ENCODE measurements around the gene BPIFB1. TPM values are rescaled to one million over a fixed set of nuclear protein-coding genes. Genes with fewer than 3 reads are reported as not detected.

The BPIFB1 gene
- total RNA-seq, 2 donors from 2014 or later: not detected

GRCh38 chr20:33291416-33291815, 8.4 kb downstream of the BPIFB1 start:
- no peak for ATAC-seq
- no peak overlapping the region for H3K27ac Mint-ChIP-seq
- H3K9me3 ChIP-seq (ENCODE audit: control insufficient read depth, low read length, poor library complexity, severe bottlenecking): no peaks in the 10 kb centered on the region
- H3K36me3 Mint-ChIP-seq (ENCODE audit: low read depth): no peaks in the 10 kb centered on the region
- peaks cover 33% of the 10 kb centered on the region for H3K27me3 Mint-ChIP-seq
- no peak overlapping the region for H3K4me3 Mint-ChIP-seq
- H3K4me1 Mint-ChIP-seq: peaks cover 11% of the 10 kb centered on the region
- DNase-seq: no peak

GRCh38 chr20:33291830-33292355, 8.9 kb downstream of the BPIFB1 start:
- peaks cover 29% of the 10 kb centered on the region for H3K27me3 Mint-ChIP-seq
- peak; percentile 46 to 71 (median 49) for DNase-seq
- peaks cover 11% of the 10 kb centered on the region for H3K4me1 Mint-ChIP-seq
- no peak overlapping the region for H3K4me3 Mint-ChIP-seq
- H3K36me3 Mint-ChIP-seq (ENCODE audit: low read depth): no peaks in the 10 kb centered on the region
- H3K27ac Mint-ChIP-seq: no peak overlapping the region
- H3K9me3 ChIP-seq (ENCODE audit: control insufficient read depth, low read length, poor library complexity, severe bottlenecking): no peaks in the 10 kb centered on the region
- ATAC-seq: peak; percentile 72

- H3K4me1 Mint-ChIP-seq: peaks cover 8% of the 10 kb centered on the region
- no peak for ATAC-seq
- no peak overlapping the region for H3K27ac Mint-ChIP-seq
- no peaks in the 10 kb centered on the region for H3K9me3 ChIP-seq (ENCODE audit: control insufficient read depth, low read length, poor library complexity, severe bottlenecking)
- H3K27me3 Mint-ChIP-seq: peaks cover 19% of the 10 kb centered on the region
- no peak for DNase-seq
- no peak overlapping the region for H3K4me3 Mint-ChIP-seq
- no peaks in the 10 kb centered on the region for H3K36me3 Mint-ChIP-seq (ENCODE audit: low read depth)
Observed at GRCh38 chr20:33296206-33296605, 13.2 kb downstream of the BPIFB1 start.

- peaks cover 3% of the 10 kb centered on the region for H3K4me1 Mint-ChIP-seq
Observed at GRCh38 chr20:33298391-33298790, 15.4 kb downstream of the BPIFB1 start.

GRCh38 chr20:33299111-33299603, 16.1 kb downstream of the BPIFB1 start:
- no peak overlapping the region for H3K27ac Mint-ChIP-seq
- peak; percentile 87 for ATAC-seq
- no peak overlapping the region for H3K4me3 Mint-ChIP-seq

More at GRCh38 chr20:33298391-33298790, 15.4 kb downstream of the BPIFB1 start:
- Mint-ChIP-seq H3K27ac (no peak overlapping the region), H3K27me3 (peaks cover 13% of the 10 kb centered on the region), H3K4me3 (peak overlapping the region; percentile 39), H3K36me3 (ENCODE audit: low read depth) (no peaks in the 10 kb centered on the region)
- DNase-seq (no peak), ATAC-seq (no peak)
- no peaks in the 10 kb centered on the region for H3K9me3 ChIP-seq (ENCODE audit: control insufficient read depth, low read length, poor library complexity, severe bottlenecking)

GRCh38 chr20:33301192-33301930, 18.3 kb downstream of the BPIFB1 start:
- Mint-ChIP-seq H3K27ac (no peak overlapping the region), H3K27me3 (peaks cover 16% of the 10 kb centered on the region)

More at GRCh38 chr20:33299111-33299603, 16.1 kb downstream of the BPIFB1 start:
- Mint-ChIP-seq H3K27me3 (peaks cover 16% of the 10 kb centered on the region), H3K4me1 (peaks cover 3% of the 10 kb centered on the region), H3K36me3 (ENCODE audit: low read depth) (no peaks in the 10 kb centered on the region)
- DNase-seq: peak; percentile 55 to 75 (median 61)
- H3K9me3 ChIP-seq (ENCODE audit: control insufficient read depth, low read length, poor library complexity, severe bottlenecking): no peaks in the 10 kb centered on the region

GRCh38 chr20:33303595-33303994, 20.6 kb downstream of the BPIFB1 start:
- ATAC-seq: no peak
- H3K9me3 ChIP-seq (ENCODE audit: control insufficient read depth, low read length, poor library complexity, severe bottlenecking): no peaks in the 10 kb centered on the region
- Mint-ChIP-seq H3K27ac (no peak overlapping the region), H3K27me3 (peaks cover 5% of the 10 kb centered on the region), H3K4me1 (peaks cover 4% of the 10 kb centered on the region), H3K36me3 (ENCODE audit: low read depth) (no peaks in the 10 kb centered on the region), H3K4me3 (no peak overlapping the region)
- DNase-seq: no peak

More at GRCh38 chr20:33301192-33301930, 18.3 kb downstream of the BPIFB1 start:
- DNase-seq: no peak
- Mint-ChIP-seq H3K4me3 (no peak overlapping the region), H3K36me3 (ENCODE audit: low read depth) (no peaks in the 10 kb centered on the region), H3K4me1 (peaks cover 3% of the 10 kb centered on the region)
- no peak for ATAC-seq
- no peaks in the 10 kb centered on the region for H3K9me3 ChIP-seq (ENCODE audit: control insufficient read depth, low read length, poor library complexity, severe bottlenecking)

- no peaks in the 10 kb centered on the region for H3K9me3 ChIP-seq (ENCODE audit: control insufficient read depth, low read length, poor library complexity, severe bottlenecking)
- ATAC-seq (no peak), DNase-seq (no peak)
- peaks cover 5% of the 10 kb centered on the region for H3K27me3 Mint-ChIP-seq
- peaks cover 6% of the 10 kb centered on the region for H3K4me1 Mint-ChIP-seq
- no peak overlapping the region for H3K27ac Mint-ChIP-seq
- H3K4me3 Mint-ChIP-seq: no peak overlapping the region
- no peaks in the 10 kb centered on the region for H3K36me3 Mint-ChIP-seq (ENCODE audit: low read depth)
Observed at GRCh38 chr20:33304046-33304445, 21.0 kb downstream of the BPIFB1 start.

- no peak overlapping the region for H3K27ac Mint-ChIP-seq
- H3K4me3 Mint-ChIP-seq: no peak overlapping the region
- no peak for ATAC-seq
- DNase-seq: no peak
- H3K4me1 Mint-ChIP-seq: peaks cover 6% of the 10 kb centered on the region
- peaks cover 9% of the 10 kb centered on the region for H3K27me3 Mint-ChIP-seq
- H3K9me3 ChIP-seq (ENCODE audit: control insufficient read depth, low read length, poor library complexity, severe bottlenecking): no peaks in the 10 kb centered on the region
- H3K36me3 Mint-ChIP-seq (ENCODE audit: low read depth): no peaks in the 10 kb centered on the region
Observed at GRCh38 chr20:33305589-33306057, 22.6 kb downstream of the BPIFB1 start.

- H3K27me3 Mint-ChIP-seq: peaks cover 9% of the 10 kb centered on the region
- H3K36me3 Mint-ChIP-seq (ENCODE audit: low read depth): no peaks in the 10 kb centered on the region
- H3K9me3 ChIP-seq (ENCODE audit: control insufficient read depth, low read length, poor library complexity, severe bottlenecking): no peaks in the 10 kb centered on the region
- no peak overlapping the region for H3K27ac Mint-ChIP-seq
- peaks cover 3% of the 10 kb centered on the region for H3K4me1 Mint-ChIP-seq
- ATAC-seq: no peak
- H3K4me3 Mint-ChIP-seq: no peak overlapping the region
- DNase-seq: no peak
Observed at GRCh38 chr20:33306228-33306627, 23.2 kb downstream of the BPIFB1 start.

- H3K27ac Mint-ChIP-seq: no peak overlapping the region
Observed at GRCh38 chr20:33306807-33307206, 23.8 kb downstream of the BPIFB1 start.

GRCh38 chr20:33308668-33309067, 25.7 kb downstream of the BPIFB1 start:
- no peak for DNase-seq
- Mint-ChIP-seq H3K27me3 (peaks cover 14% of the 10 kb centered on the region), H3K4me3 (no peak overlapping the region), H3K27ac (no peak overlapping the region), H3K36me3 (ENCODE audit: low read depth) (peaks cover 2% of the 10 kb centered on the region), H3K4me1 (peaks cover 6% of the 10 kb centered on the region)
- H3K9me3 ChIP-seq (ENCODE audit: control insufficient read depth, low read length, poor library complexity, severe bottlenecking): no peaks in the 10 kb centered on the region
- ATAC-seq: no peak

More at GRCh38 chr20:33306807-33307206, 23.8 kb downstream of the BPIFB1 start:
- ATAC-seq (no peak), DNase-seq (no peak)
- Mint-ChIP-seq H3K4me3 (no peak overlapping the region), H3K36me3 (ENCODE audit: low read depth) (peaks cover 2% of the 10 kb centered on the region), H3K27me3 (peaks cover 11% of the 10 kb centered on the region), H3K4me1 (peaks cover 3% of the 10 kb centered on the region)
- H3K9me3 ChIP-seq (ENCODE audit: control insufficient read depth, low read length, poor library complexity, severe bottlenecking): no peaks in the 10 kb centered on the region

- H3K4me1 Mint-ChIP-seq: peaks cover 6% of the 10 kb centered on the region
- no peaks in the 10 kb centered on the region for H3K9me3 ChIP-seq (ENCODE audit: control insufficient read depth, low read length, poor library complexity, severe bottlenecking)
- DNase-seq: no peak
- no peak for ATAC-seq
- no peak overlapping the region for H3K4me3 Mint-ChIP-seq
- H3K36me3 Mint-ChIP-seq (ENCODE audit: low read depth): peaks cover 2% of the 10 kb centered on the region
- H3K27ac Mint-ChIP-seq: no peak overlapping the region
- peaks cover 13% of the 10 kb centered on the region for H3K27me3 Mint-ChIP-seq
Observed at GRCh38 chr20:33309631-33310030, 26.6 kb downstream of the BPIFB1 start.

Data from T-helper 17 cell (primary cell).